Measurements from ENCODE around the gene UACA.
"Not testable (repeated sequence)": the region's sequence is repeated elsewhere in the genome, so short reads cannot be mapped to it uniquely, and the experiment has no call there.

The UACA gene

DNA sequence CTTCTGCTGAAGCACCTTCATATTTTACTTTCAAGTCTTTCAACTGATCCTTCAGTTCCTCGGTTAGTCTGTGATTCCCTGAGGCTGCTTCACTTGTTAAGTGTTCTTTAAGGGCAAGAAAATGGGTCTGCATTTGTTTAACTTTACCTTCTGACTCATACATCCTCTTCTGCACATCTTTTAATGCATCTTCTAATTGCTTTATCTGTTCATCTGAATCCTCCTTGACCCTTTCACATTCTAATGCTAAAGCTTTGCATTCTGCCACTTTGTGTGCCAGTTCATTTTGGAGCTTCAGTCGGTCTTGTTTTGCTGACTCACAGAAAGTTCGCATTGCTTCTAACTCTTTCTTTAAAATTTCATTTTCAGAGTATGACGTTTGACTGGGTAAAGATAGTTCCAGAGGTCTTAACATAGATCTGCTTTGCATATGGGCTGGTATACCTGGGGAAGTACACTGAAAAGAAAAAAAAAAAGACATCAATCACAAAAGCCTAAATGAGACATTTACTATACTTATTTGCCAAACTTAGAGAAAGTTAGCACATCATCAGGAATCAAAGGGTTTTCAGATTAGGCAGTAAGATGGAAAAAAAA is 94.3 kb downstream of the UACA start:
- no peak overlapping the region for H3K27ac ChIP-seq
- DNase-seq (ENCODE audit: low read depth, low spot score), result no peak
- no peak overlapping the region for H3K4me3 ChIP-seq
- no peak overlapping the region for H3K9ac ChIP-seq (ENCODE audit: insufficient read length)
- peaks cover 8% of the 10 kb centered on the region; the same call in 1 of the 2 replicates for H3K36me3 ChIP-seq (ENCODE audit: insufficient read depth, low read length)
- no peaks in the 10 kb centered on the region for H3K9me3 ChIP-seq (ENCODE audit: low read depth, low read length)
- no peak for TF ChIP-seq POLR2AphosphoS5 (IDR thresholded peaks at IDR 0.05; ENCODE audit: borderline replicate concordance, low read depth, low read length)

GRCh38 chr15:70665599-70665998 is 97.8 kb downstream of the UACA start:
- no peaks in the 10 kb centered on the region for H3K9me3 ChIP-seq (ENCODE audit: low read depth, low read length)
- H3K36me3 ChIP-seq (ENCODE audit: insufficient read depth, low read length), result peaks cover 8% of the 10 kb centered on the region; the same call in 1 of the 2 replicates
- no peak overlapping the region for H3K9ac ChIP-seq (ENCODE audit: insufficient read length)
- TF ChIP-seq EZH2 (IDR thresholded peaks at IDR 0.05), result no peak
- no peak for TF ChIP-seq FOXP2 (optimal IDR thresholded peaks at IDR 0.05; ENCODE audit: control extremely low read depth, extremely low read length, insufficient read depth)
- TF ChIP-seq POLR2AphosphoS5 (IDR thresholded peaks at IDR 0.05; ENCODE audit: borderline replicate concordance, low read depth, low read length), result no peak
- no peak for DNase-seq (ENCODE audit: low read depth, low spot score)
- no peak overlapping the region for H3K4me3 ChIP-seq
- H3K27ac ChIP-seq, result no peak overlapping the region

DNA sequence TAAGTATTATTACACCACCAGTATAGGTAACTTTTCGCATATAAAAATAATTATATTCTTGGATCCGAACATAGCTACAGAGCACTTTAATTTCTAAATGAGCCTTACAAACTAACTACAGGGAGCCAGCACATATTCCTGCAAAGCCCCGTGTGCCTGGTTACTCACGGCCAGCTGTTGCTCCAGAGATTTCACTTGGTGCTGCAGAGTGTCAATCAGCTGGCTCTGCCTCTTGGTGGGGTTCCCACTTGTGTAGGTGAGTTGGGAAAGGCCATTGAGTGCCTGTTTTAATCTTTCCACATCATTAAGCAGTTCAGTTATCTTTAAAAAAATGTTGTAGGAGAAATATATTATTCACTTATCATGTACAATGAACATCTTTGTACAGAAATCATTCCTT is 98.9 kb downstream of the UACA start:
- TF ChIP-seq FOXP2 (optimal IDR thresholded peaks at IDR 0.05; ENCODE audit: control extremely low read depth, extremely low read length, insufficient read depth) (no peak), POLR2AphosphoS5 (IDR thresholded peaks at IDR 0.05; ENCODE audit: borderline replicate concordance, low read depth, low read length) (no peak), EZH2 (IDR thresholded peaks at IDR 0.05) (no peak)
- H3K27ac ChIP-seq, result no peak overlapping the region
- H3K4me3 ChIP-seq, result no peak overlapping the region
- H3K36me3 ChIP-seq (ENCODE audit: insufficient read depth, low read length), result peaks cover 8% of the 10 kb centered on the region; the same call in 1 of the 2 replicates
- no peak overlapping the region for H3K9ac ChIP-seq (ENCODE audit: insufficient read length)
- no peak for DNase-seq (ENCODE audit: low read depth, low spot score)
- H3K9me3 ChIP-seq (ENCODE audit: low read depth, low read length), result no peaks in the 10 kb centered on the region

- H3K9me3 ChIP-seq (ENCODE audit: low read depth, low read length); H3K27ac ChIP-seq; H3K36me3 ChIP-seq (ENCODE audit: insufficient read depth, low read length); H3K9ac ChIP-seq (ENCODE audit: insufficient read length); DNase-seq (ENCODE audit: low read depth, low spot score); H3K4me3 ChIP-seq: not testable (repeated sequence)
Observed at GRCh38 chr15:70663069-70663468, 100.3 kb downstream of the UACA start.

GRCh38 chr15:70659662-70660061 is 103.7 kb downstream of the UACA start:
- no peak overlapping the region for H3K9ac ChIP-seq (ENCODE audit: insufficient read length)
- no peak overlapping the region for H3K27ac ChIP-seq
- no peak overlapping the region for H3K4me3 ChIP-seq
- no peaks in the 10 kb centered on the region for H3K9me3 ChIP-seq (ENCODE audit: low read depth, low read length)
- no peak for TF ChIP-seq POLR2AphosphoS5 (IDR thresholded peaks at IDR 0.05; ENCODE audit: borderline replicate concordance, low read depth, low read length)
- no peak for TF ChIP-seq FOXP2 (optimal IDR thresholded peaks at IDR 0.05; ENCODE audit: control extremely low read depth, extremely low read length, insufficient read depth)
- TF ChIP-seq EZH2 (IDR thresholded peaks at IDR 0.05), result no peak
- H3K36me3 ChIP-seq (ENCODE audit: insufficient read depth, low read length), result no peaks in the 10 kb centered on the region
- DNase-seq (ENCODE audit: low read depth, low spot score), result no peak

DNA sequence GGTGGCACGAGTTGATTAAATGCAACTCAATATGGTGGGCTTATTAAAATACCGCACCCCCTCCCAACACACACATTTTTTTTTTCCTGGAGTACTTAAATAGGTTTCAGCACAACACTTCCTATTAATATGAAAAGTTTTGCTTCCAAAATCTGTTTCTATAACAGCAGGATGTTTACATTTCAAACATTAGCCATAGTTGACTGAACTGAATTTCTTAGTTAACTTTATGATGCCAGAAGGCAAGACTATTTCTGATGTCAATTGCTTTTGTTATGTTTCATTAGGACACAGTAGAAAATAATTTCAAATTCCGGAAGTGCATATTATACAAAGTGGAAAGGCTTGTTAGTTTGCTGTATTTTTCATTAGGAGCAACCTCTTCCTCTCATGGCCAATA is 104.7 kb downstream of the UACA start:
- Histone ChIP-seq H3K9me3 (ENCODE audit: low read depth, low read length) (no peaks in the 10 kb centered on the region), H3K9ac (ENCODE audit: insufficient read length) (no peak overlapping the region), H3K27ac (no peak overlapping the region), H3K36me3 (ENCODE audit: insufficient read depth, low read length) (no peaks in the 10 kb centered on the region), H3K4me3 (no peak overlapping the region)
- TF ChIP-seq EZH2 (IDR thresholded peaks at IDR 0.05) (no peak), POLR2AphosphoS5 (IDR thresholded peaks at IDR 0.05; ENCODE audit: borderline replicate concordance, low read depth, low read length) (no peak), FOXP2 (optimal IDR thresholded peaks at IDR 0.05; ENCODE audit: control extremely low read depth, extremely low read length, insufficient read depth) (no peak)
- DNase-seq (ENCODE audit: low read depth, low spot score), result no peak

GRCh38 chr15:70653426-70653825 is 109.9 kb downstream of the UACA start:
- DNase-seq (ENCODE audit: low read depth, low spot score), result no peak
- TF ChIP-seq POLR2AphosphoS5 (IDR thresholded peaks at IDR 0.05; ENCODE audit: borderline replicate concordance, low read depth, low read length) (no peak), EZH2 (IDR thresholded peaks at IDR 0.05) (no peak), FOXP2 (optimal IDR thresholded peaks at IDR 0.05; ENCODE audit: control extremely low read depth, extremely low read length, insufficient read depth) (no peak)
- Histone ChIP-seq H3K36me3 (ENCODE audit: insufficient read depth, low read length) (no peaks in the 10 kb centered on the region), H3K27ac (no peak overlapping the region), H3K4me3 (no peak overlapping the region), H3K9me3 (ENCODE audit: low read depth, low read length) (no peaks in the 10 kb centered on the region), H3K9ac (ENCODE audit: insufficient read length) (no peak overlapping the region)

DNA sequence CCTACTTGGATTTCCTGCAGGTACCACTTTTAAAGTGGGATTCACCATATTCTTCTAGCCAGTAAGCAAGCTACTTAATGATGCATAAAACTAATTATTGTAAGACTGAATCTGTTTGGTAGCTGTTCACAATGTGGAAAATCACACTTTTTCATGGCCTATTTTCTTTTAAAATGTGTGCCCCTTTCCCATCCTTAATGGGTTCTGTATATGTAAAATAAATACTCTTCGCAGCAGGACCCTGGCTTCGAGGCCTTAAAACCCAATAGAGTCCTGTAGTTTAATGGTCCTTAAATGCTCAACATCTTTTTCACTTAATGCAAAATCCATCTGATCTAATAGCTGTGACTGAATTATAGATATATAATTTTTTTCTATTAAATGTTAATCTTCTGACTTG is 111.0 kb downstream of the UACA start:
- no peaks in the 10 kb centered on the region for H3K36me3 ChIP-seq (ENCODE audit: insufficient read depth, low read length)
- no peak overlapping the region for H3K9ac ChIP-seq (ENCODE audit: insufficient read length)
- H3K4me3 ChIP-seq, result no peak overlapping the region
- H3K9me3 ChIP-seq (ENCODE audit: low read depth, low read length), result no peaks in the 10 kb centered on the region
- no peak overlapping the region for H3K27ac ChIP-seq
- DNase-seq (ENCODE audit: low read depth, low spot score), result no peak
- TF ChIP-seq FOXP2 (optimal IDR thresholded peaks at IDR 0.05; ENCODE audit: control extremely low read depth, extremely low read length, insufficient read depth) (no peak), EZH2 (IDR thresholded peaks at IDR 0.05) (no peak), POLR2AphosphoS5 (IDR thresholded peaks at IDR 0.05; ENCODE audit: borderline replicate concordance, low read depth, low read length) (no peak)

GRCh38 chr15:70651303-70651845 is 112.0 kb downstream of the UACA start:
- Histone ChIP-seq H3K4me3 (no peak overlapping the region), H3K36me3 (ENCODE audit: insufficient read depth, low read length) (no peaks in the 10 kb centered on the region), H3K9me3 (ENCODE audit: low read depth, low read length) (no peaks in the 10 kb centered on the region), H3K9ac (ENCODE audit: insufficient read length) (no peak overlapping the region), H3K27ac (no peak overlapping the region)
- no peak for DNase-seq (ENCODE audit: low read depth, low spot score)
- TF ChIP-seq FOXP2 (optimal IDR thresholded peaks at IDR 0.05; ENCODE audit: control extremely low read depth, extremely low read length, insufficient read depth), result no peak
- no peak for TF ChIP-seq POLR2AphosphoS5 (IDR thresholded peaks at IDR 0.05; ENCODE audit: borderline replicate concordance, low read depth, low read length)
- no peak for TF ChIP-seq EZH2 (IDR thresholded peaks at IDR 0.05)

Data from SK-N-MC (cell line).